Neuronal stem cell (in vitro differentiated cells): ENCODE measurements around the gene HOXA11.

Experiments
- DNase-seq: peaks from one replicate; pipeline ENCODE4 v3.0.0-alpha.2; 2013; ENCODE audit warnings: low spot score
- H2AFZ ChIP-seq: one replicate; pipeline ENCODE4 v1.6.1; 2013; ENCODE audit warnings: mild to moderate bottlenecking, low read length, inconsistent platforms
- H2AK5ac ChIP-seq: 2 replicates; pipeline ENCODE4 v1.6.1; 2013; ENCODE audit warnings: low read depth, mild to moderate bottlenecking, inconsistent platforms, low read length, moderate library complexity, mixed read lengths
- H2BK120ac ChIP-seq: 2 replicates; pipeline ENCODE4 v1.6.1; 2013; ENCODE audit warnings: low read depth, mild to moderate bottlenecking, inconsistent platforms, low read length, moderate library complexity, mixed read lengths
- H2BK12ac ChIP-seq: one replicate; pipeline ENCODE4 v1.6.1; 2013; ENCODE audit warnings: low read length, inconsistent platforms
- H2BK15ac ChIP-seq: 2 replicates; pipeline ENCODE4 v1.6.1; 2013; ENCODE audit warnings: mild to moderate bottlenecking, low read length, inconsistent platforms, mixed read lengths
- H2BK5ac ChIP-seq: one replicate; pipeline ENCODE4 v1.6.1; 2013; ENCODE audit warnings: inconsistent platforms, mild to moderate bottlenecking, low read length, moderate library complexity
- H3K14ac ChIP-seq: one replicate; pipeline ENCODE4 v1.6.1; 2013; ENCODE audit warnings: low read length, inconsistent platforms
- H3K18ac ChIP-seq: 2 replicates; pipeline ENCODE4 v1.6.1; 2013; ENCODE audit warnings: low read length, inconsistent platforms
- H3K23ac ChIP-seq: 2 replicates; pipeline ENCODE4 v1.6.1; 2013; ENCODE audit warnings: low read depth, mild to moderate bottlenecking, mixed read lengths, low read length, inconsistent platforms; ENCODE audit not compliant: poor library complexity
- H3K27ac ChIP-seq: replicated peaks from 3 replicates; pipeline ENCODE4 v1.5.1; 2013; ENCODE audit warnings: low read length, inconsistent platforms
- H3K27me3 ChIP-seq, 3 experiments: 2 replicates each; pipeline ENCODE4 v1.6.1; 2013; ENCODE audit warnings: low read length in 3 of 3, mild to moderate bottlenecking in 2 of 3, inconsistent platforms in 1 of 3, low read depth in 1 of 3, mixed read lengths in 1 of 3, moderate library complexity in 1 of 3; ENCODE audit not compliant: control insufficient read depth in 3 of 3, insufficient read depth in 3 of 3
- H3K36me3 ChIP-seq, 2 donors: replicated peaks in 1 of 2; 2 replicates each; pipeline ENCODE4 v1.6.1; 2013; ENCODE audit warnings: low read length in 2 of 2; ENCODE audit not compliant: control insufficient read depth in 2 of 2, insufficient read depth in 2 of 2
- H3K4ac ChIP-seq: 2 replicates; pipeline ENCODE4 v1.6.1; 2013; ENCODE audit warnings: inconsistent platforms, mild to moderate bottlenecking, low read length, moderate library complexity
- H3K4me1 ChIP-seq, 2 donors: 1 replicate in 1 of 2; 2 replicates in 1 of 2; pipeline ENCODE4 v1.6.1; 2013; ENCODE audit warnings: low read length in 2 of 2, low read depth in 1 of 2; ENCODE audit not compliant: control insufficient read depth in 2 of 2, insufficient read depth in 1 of 2
- H3K4me2 ChIP-seq: one replicate; pipeline ENCODE4 v1.6.1; 2013; ENCODE audit warnings: mild to moderate bottlenecking, low read length, inconsistent platforms; ENCODE audit not compliant: insufficient read depth, poor library complexity, severe bottlenecking
- H3K4me3 ChIP-seq, 2 donors: 2 replicates each; pipeline ENCODE4 v1.5.1; 2013; ENCODE audit warnings: low read length in 2 of 2, mild to moderate bottlenecking in 2 of 2, inconsistent platforms in 1 of 2, moderate library complexity in 1 of 2
- H3K79me1 ChIP-seq: one replicate; pipeline ENCODE4 v1.6.1; 2013; ENCODE audit warnings: low read depth, mild to moderate bottlenecking, inconsistent platforms, low read length, moderate library complexity
- H3K9ac ChIP-seq: one replicate; pipeline ENCODE4 v1.6.1; 2013; ENCODE audit warnings: mild to moderate bottlenecking, low read depth, low read length, inconsistent platforms; ENCODE audit not compliant: poor library complexity
- H3K9me3 ChIP-seq, 2 donors: replicated peaks in 1 of 2; 2 replicates each; pipeline versions ENCODE3 to v1.6.1; 2013; ENCODE audit warnings: low read length in 2 of 2, mild to moderate bottlenecking in 2 of 2, inconsistent platforms in 1 of 2, low read depth in 1 of 2, mixed read lengths in 1 of 2, moderate library complexity in 1 of 2; ENCODE audit not compliant: control insufficient read depth in 2 of 2, insufficient read depth in 1 of 2
- H4K8ac ChIP-seq: one replicate; pipeline ENCODE4 v1.6.1; 2013; ENCODE audit warnings: low read depth, mild to moderate bottlenecking, inconsistent platforms, low read length, moderate library complexity
- H4K91ac ChIP-seq: one replicate; pipeline ENCODE4 v1.6.1; 2013; ENCODE audit warnings: low read length, low read depth, mild to moderate bottlenecking, inconsistent platforms; ENCODE audit not compliant: poor library complexity
- WGBS, 2 donors: extraction: QIAGEN DNeasy Blood & Tissue Kit; methylation state at CpG; one replicate each; pipeline ENCODE4 v1.1.7; 2013; ENCODE audit warnings: missing lambda C conversion rate in 2 of 2, mixed read lengths in 1 of 2; ENCODE audit not compliant: insufficient read length in 2 of 2, insufficient replicate concordance in 1 of 2; ENCODE audit errors: extremely low coverage in 2 of 2; 5-methylcytosine and 5-hydroxymethylcytosine counted together

The HOXA11 gene

DNA sequence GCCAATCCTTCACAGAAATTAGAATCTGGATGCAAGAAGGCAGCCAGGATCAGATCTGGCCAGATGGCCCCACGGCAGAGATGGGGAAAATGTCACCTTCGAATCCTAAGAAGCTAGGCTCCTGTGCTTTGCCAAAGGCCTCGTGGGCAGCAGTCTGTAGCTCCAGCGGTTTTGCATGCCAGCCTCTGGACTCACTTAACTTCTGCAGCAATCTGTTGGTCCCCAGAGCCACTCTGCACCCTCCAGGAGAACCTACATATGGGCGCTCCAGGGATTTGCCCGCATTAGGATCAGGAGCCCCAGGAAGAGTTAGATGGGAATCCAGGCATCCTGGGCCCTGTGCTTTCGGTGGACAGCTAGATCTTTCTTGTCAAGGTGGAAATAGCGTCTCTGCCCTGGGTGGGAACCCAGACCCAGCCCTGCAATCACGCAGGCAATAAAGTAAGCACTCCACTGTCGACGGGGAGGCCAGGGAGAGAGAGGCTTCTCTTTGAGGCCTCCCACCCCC is 25.0 kb upstream of the HOXA11 start:
- H3K27ac ChIP-seq = no peak overlapping the region
- H2AFZ ChIP-seq = no peak overlapping the region
- no peak overlapping the region for H2BK12ac ChIP-seq
- H3K18ac ChIP-seq = no peak overlapping the region
- H3K79me1 ChIP-seq = no peaks in the 10 kb centered on the region
- no CpG with 5 or more reads among the region's 11 CpGs for WGBS, 2 donors
- no peaks in the 10 kb centered on the region for H3K36me3 ChIP-seq
- H4K91ac ChIP-seq = no peak overlapping the region
- H2BK15ac ChIP-seq = no peak overlapping the region
- H3K4me1 ChIP-seq = no peaks in the 10 kb centered on the region
- no peak overlapping the region for H2BK120ac ChIP-seq
- no peak for DNase-seq
- no peak overlapping the region for H3K4me3 ChIP-seq
- no peak overlapping the region for H4K8ac ChIP-seq
- peaks cover 49 to 100% (median 97%) of the 10 kb centered on the region in 3 experiments for H3K27me3 ChIP-seq
- H3K4ac ChIP-seq = no peak overlapping the region
- H3K14ac ChIP-seq = no peak overlapping the region
- no peak overlapping the region for H3K9ac ChIP-seq
- no peak overlapping the region for H3K23ac ChIP-seq
- no peak overlapping the region for H3K4me2 ChIP-seq
- no peaks in the 10 kb centered on the region for H3K9me3 ChIP-seq
- no peak overlapping the region for H2AK5ac ChIP-seq
- H2BK5ac ChIP-seq = no peak overlapping the region

DNA sequence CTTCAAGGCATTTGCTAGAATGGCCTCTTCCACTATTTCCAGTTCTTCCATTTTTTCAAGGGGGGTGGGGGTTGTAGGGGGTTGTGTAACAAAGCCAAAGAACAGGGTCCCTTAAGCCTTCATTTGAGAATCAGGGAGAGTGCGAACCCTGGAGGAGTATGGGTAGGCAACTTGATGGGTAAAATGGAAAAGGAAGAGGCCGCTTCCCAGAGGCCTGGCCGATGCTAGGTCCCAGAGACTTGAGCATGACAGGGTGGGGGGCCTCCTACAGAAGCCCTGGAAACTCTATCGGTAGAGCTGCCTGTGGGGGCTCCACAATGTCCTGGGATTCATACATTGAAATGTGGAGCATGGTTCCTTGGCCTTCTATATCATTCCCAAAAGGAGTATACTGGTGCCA is 24.0 kb upstream of the HOXA11 start:
- Histone ChIP-seq H3K4me3 (no peak overlapping the region), H2BK120ac (no peak overlapping the region), H3K36me3 (no peaks in the 10 kb centered on the region), H2BK5ac (no peak overlapping the region), H3K18ac (no peak overlapping the region), H2BK12ac (no peak overlapping the region), H4K91ac (no peak overlapping the region), H3K27me3 (peaks cover 50 to 100% (median 97%) of the 10 kb centered on the region in 3 experiments), H4K8ac (no peak overlapping the region), H2AFZ (no peak overlapping the region), H3K79me1 (no peaks in the 10 kb centered on the region), H3K4me1 (no peaks in the 10 kb centered on the region), H3K4me2 (no peak overlapping the region), H3K27ac (no peak overlapping the region), H3K14ac (no peak overlapping the region), H3K23ac (no peak overlapping the region), H3K9me3 (no peaks in the 10 kb centered on the region), H3K9ac (no peak overlapping the region), H2AK5ac (no peak overlapping the region), H3K4ac (no peak overlapping the region), H2BK15ac (no peak overlapping the region)
- no CpG with 5 or more reads among the region's 4 CpGs for WGBS, 2 donors
- no peak for DNase-seq

DNA sequence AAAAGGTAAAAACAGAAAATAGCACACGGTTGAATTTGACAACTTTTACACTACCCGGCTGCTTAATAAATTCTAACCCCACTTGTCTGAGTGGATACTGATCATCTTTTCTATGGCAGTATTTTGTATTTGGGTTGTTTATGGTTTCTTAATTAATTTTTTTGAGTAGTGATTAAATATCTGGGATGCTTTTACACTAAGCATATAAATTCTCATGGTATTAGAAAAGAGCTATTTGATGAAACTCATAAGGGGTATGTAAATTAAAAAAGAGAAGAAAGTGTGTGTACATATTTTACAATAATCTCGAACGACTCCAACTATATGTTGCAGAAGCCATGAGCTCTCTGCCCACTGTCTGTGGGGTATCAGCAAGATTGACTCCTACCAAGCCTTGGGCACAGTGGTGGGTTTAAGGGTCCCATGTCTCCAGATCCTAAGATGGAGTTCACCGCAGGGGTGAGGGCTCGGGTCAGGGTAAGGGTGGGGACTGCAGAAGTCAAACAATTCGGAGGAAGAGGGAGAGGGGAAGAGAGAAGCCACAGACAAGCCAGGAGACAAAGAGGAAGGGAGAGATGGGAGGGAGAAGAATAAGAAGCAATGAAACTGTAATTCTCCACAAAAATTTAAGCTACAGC is 22.4 kb upstream of the HOXA11 start:
- WGBS, 2 donors = no CpG with 5 or more reads among the region's 7 CpGs
- no peak overlapping the region for H3K4me3 ChIP-seq

DNA sequence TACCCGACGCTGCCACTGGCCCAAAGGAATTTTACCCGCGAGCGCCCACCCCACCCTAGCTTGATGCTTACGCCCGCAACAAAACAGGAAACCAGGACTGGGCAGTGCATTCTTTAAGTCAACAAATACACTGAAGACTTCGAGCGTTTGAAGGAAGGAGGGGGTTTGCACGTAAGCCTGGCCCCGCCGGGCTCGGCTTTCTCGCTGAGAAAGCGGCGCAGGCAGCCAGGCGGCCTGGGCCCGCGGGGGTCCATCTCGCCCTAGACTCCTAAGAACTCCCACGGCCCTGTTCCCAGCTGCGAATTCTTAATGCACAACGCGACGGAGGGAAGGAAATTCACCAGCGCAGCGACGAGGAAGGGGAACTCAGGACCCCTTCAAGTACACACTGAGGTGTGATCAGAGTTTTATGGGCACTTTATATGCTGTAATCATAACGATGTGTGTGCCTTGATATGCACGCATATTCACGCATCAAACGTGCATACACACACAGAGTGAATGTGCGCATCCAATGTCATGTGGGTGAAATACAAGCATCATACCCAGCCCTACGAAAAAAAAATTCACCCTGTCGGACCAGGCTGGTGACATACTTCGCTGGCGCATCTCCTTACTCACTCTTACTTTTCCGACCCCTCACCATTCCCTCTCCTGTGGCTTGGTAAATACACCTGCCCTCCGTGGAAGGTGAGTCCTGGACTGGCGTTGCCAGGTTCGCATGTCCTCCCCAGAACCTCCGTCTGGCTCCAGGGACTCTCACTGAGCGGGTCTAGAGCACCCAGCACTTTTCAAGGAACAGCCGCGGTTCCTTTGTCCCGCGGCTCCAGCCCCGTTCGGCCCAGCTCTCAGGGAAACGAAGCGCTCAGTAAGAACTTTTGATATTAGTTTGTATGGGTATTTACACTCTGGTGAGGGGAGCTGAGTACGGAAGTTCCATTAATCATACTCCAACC is 20.6 kb upstream of the HOXA11 start:
- no peak overlapping the region for H2BK12ac ChIP-seq
- H3K4me3 ChIP-seq = no peak overlapping the region
- H3K27ac ChIP-seq = no peak overlapping the region
- H3K4me1 ChIP-seq = no peaks in the 10 kb centered on the region
- H3K4ac ChIP-seq = no peak overlapping the region
- H2AFZ ChIP-seq = peak overlapping the region; percentile 71
- peak overlapping the region; percentile 89 for H3K23ac ChIP-seq
- H2AK5ac ChIP-seq = no peak overlapping the region
- no CpG with 5 or more reads among the region's 52 CpGs for WGBS, 2 donors
- H2BK15ac ChIP-seq = no peak overlapping the region
- H3K14ac ChIP-seq = peak overlapping the region; percentile 17
- H3K9ac ChIP-seq = no peak overlapping the region
- no peak overlapping the region for H4K8ac ChIP-seq
- H3K4me2 ChIP-seq = no peak overlapping the region
- no peak overlapping the region for H3K18ac ChIP-seq
- H3K79me1 ChIP-seq = no peaks in the 10 kb centered on the region
- no peak overlapping the region for H2BK5ac ChIP-seq
- no peaks in the 10 kb centered on the region for H3K36me3 ChIP-seq
- no peak overlapping the region for H4K91ac ChIP-seq
- H2BK120ac ChIP-seq = no peak overlapping the region
- DNase-seq = no peak
- peaks cover 49 to 100% (median 97%) of the 10 kb centered on the region in 3 experiments for H3K27me3 ChIP-seq
- H3K9me3 ChIP-seq = no peaks in the 10 kb centered on the region

More for the DNA sequence above, 22.4 kb upstream of the HOXA11 start:
- Histone ChIP-seq H3K4me1 (no peaks in the 10 kb centered on the region), H2BK5ac (no peak overlapping the region), H3K9me3 (no peaks in the 10 kb centered on the region), H3K23ac (no peak overlapping the region), H3K27ac (no peak overlapping the region), H2BK15ac (no peak overlapping the region), H3K36me3 (no peaks in the 10 kb centered on the region), H3K4ac (no peak overlapping the region), H3K18ac (no peak overlapping the region), H3K9ac (no peak overlapping the region), H3K14ac (no peak overlapping the region), H4K91ac (no peak overlapping the region), H2AFZ (no peak overlapping the region), H3K79me1 (no peaks in the 10 kb centered on the region), H2BK12ac (no peak overlapping the region), H2AK5ac (no peak overlapping the region), H3K4me2 (no peak overlapping the region), H3K27me3 (peaks cover 43 to 100% (median 97%) of the 10 kb centered on the region in 3 experiments), H4K8ac (no peak overlapping the region), H2BK120ac (no peak overlapping the region)
- no peak for DNase-seq
